NCI-H2196 (cell line): ENCODE data around the gene QPCT.

Source experiments
- DNase-seq: peaks from one replicate; lab custom pipeline; 2025; ENCODE audit not compliant: unreplicated experiment; lab: John Stamatoyannopoulos, UW

Gene QPCT

GRCh38 chr2:37324786-37325624 lies 19.4 kb upstream of the QPCT start, which contains the start of gene PRKD3:
Gene PRKD3, minus strand, starts transcription at chr2:37324833. Its CDS starts 8,309 bp downstream, at chr2:37316524.
- DNase-seq = peak; percentile 65

GRCh38 chr2:37325625-37326071 lies 18.8 kb upstream of the QPCT start:
- DNase-seq = no peak

- no peak for DNase-seq
Observed at GRCh38 chr2:37326285-37326684, 18.1 kb upstream of the QPCT start.

GRCh38 chr2:37326866-37327634 lies 17.4 kb upstream of the QPCT start:
- DNase-seq = no peak

GRCh38 chr2:37330681-37331080 lies 13.7 kb upstream of the QPCT start:
- no peak for DNase-seq

DNA sequence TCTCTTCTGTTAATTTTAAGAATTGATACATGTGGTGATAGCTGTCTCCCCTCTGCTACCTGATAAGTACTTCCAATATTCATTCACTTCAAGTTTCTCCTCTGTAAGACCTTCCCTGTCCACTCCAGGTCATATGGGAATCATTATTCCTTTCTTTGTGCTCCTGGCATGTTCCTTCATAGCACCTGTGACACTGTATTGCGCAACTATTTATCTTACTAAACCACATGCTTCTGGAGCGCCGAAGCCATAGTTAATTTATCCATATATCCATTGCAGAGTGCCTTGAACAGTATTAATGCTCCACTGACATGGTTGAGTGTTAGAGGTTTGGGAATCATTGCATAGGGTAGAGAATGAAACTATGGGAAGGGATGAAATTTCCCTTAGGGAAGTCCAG lies 11.9 kb upstream of the QPCT start:
- no peak for DNase-seq

DNA sequence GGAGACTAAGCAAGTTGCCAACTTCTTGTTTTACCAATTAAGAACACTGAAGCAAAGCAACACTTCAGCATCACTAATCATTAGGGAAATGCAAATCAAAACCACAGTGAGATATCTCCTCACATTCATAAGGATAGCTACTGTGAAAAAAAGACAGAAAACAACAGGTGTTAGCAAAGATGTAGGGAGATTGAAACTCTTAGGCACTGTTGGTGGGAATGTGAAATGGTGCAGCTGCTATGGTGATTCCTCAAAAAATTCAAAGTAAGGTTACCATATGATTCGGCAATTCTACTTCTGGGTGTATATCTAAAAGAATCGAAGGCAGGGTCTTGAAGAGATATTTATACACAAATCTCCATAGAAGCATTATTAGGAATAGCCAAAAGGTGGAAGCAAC lies 11.2 kb upstream of the QPCT start:
- no peak for DNase-seq

DNA sequence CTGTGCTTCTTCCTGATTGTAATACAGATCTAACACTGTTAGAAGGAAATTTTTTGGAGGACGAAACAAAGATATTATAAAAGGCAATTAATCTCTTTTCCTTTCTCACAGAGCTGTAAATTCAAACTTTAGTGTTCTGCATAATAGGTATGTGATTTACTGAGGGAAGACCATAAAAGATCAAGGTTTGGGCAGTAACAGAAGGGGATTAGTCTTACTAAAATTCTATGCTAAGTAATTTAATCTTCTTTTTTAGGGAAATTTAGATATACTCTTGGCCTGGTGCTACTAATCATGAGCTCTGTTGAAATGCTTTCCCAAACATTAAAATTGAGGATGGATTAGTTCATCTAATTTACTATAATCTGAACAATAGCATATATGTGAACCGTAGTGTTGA lies 8.8 kb upstream of the QPCT start:
- DNase-seq = no peak

DNA sequence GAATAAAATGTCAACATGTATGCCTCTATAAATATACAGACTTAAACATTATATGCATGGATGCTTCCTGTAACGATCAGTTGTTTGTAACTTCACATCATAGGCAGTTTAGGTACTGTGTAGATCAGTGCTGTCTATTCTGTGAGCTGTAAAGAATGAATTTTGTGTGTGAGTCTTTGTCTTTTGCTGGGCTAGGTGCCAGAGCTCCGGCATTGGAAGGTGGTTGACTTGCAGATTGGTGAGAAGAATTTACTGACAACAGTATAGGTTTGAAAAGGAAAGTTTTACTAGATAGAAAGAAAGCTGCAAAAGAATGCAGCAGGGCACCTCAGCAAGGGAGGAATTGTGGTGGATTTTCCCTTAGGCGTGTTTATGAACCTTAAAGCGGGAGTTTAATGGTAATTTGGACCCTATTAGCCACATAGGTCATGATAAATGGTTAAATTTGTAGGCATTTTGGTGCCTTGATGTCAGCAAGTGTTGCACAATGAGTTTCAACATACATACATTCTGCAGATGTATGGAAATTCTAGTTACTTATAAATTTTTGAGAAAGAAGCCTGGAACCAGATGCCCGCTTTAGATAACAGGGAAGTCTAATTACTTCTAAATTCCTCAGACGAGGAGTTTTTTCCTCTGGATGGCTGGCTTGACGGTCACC lies 6.7 kb upstream of the QPCT start:
- DNase-seq = no peak

DNA sequence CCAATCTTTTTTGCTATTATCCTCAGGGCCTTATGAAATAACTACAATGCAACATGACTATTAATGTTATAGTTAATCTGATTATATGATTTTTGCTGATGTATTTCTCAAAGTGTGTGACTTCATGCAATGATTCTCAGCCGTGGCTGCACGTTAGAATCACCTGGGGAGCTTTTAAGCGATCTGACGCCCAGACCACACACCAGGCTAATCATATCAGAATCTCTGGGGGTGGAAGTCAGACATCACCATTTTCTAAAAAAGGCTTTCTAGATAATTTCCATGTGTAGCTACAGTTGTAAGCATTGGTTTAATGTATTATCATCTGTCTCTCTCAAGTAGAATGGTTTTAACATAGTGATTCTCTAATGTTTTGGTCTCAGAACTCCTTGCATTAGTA lies 5.5 kb upstream of the QPCT start:
- no peak for DNase-seq

GRCh38 chr2:37340637-37341036 lies 3.8 kb upstream of the QPCT start:
- no peak for DNase-seq

DNA sequence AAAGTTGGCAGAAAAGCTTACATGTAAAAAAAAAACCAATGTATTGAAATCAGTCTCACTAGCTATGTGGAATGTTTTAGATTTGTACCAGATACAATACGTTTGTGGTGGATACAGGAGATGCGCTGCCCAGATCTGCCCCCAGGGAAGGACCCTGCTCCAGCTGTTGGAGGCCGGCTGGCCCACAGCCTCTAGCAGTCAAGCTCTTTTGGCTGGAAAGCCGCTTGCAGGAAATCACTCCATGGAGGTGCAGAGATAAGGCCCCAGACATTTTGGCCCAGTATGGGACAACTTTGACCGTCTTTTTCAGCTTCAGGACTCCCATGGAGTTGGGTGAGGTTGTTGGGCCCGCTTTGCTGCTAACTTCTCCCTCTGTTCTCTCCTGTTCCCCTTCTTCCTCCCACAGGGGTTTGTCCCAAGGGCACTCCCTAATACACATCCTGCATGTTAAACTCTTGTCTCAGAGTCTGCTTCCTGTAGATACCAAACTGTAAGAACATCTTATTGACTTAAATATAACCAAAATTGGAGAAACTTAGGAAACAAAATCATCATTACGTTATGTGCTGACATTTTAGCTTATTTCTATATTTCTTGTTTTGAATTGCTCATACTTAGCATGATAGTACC lies 1.7 kb upstream of the QPCT start:
- no peak for DNase-seq

- peak; percentile 18 for DNase-seq
Observed at GRCh38 chr2:37343537-37344434, 644 bp upstream of the QPCT start.

DNA sequence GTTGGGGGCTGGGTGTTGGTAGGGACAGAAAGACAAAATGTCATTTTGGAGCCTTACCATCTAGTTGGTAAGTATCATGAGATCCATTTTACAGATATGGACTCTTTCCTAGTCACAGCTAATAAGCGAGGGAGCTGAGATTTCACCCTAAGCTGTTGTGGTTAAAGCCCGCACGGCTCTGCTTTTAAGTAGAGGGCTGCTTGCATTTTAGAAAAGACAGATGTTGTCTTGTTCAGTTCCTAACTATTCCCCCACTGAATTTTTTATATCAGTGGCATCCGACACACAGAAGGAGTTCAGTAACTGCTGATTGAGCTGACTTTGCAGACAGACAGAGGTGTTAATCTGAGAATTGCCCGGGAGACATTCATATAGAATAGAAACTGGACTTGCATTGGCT lies 3.7 kb downstream of the QPCT start:
- DNase-seq = no peak

GRCh38 chr2:37349231-37349860 lies 4.9 kb downstream of the QPCT start:
- peak; percentile 93 for DNase-seq

GRCh38 chr2:37350034-37350433 lies 5.6 kb downstream of the QPCT start:
- peak; percentile 85 for DNase-seq

DNA sequence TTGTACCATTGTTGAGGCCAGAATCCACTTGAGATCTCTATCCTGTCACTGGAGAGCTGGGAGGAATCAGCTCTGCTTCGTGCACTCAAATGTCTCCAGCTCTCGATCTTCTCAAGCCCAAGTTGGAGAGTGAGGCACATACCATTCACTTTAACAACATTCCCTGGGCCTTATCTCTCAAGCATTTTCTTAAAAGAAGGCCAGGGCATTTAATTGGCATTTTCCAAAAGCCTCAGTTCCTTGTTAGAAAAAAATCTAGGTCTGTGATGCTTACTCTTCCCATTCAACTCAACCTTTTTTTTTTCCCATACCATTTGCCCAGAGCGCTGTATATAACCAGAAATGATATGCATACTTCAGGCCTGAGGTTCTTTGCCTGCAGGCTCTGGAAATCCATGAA lies 10.1 kb downstream of the QPCT start:
- DNase-seq = no peak

- DNase-seq = no peak
Observed at GRCh38 chr2:37355735-37356134, 11.3 kb downstream of the QPCT start.

- DNase-seq = no peak
Observed at GRCh38 chr2:37356299-37356698, 11.9 kb downstream of the QPCT start.

DNA sequence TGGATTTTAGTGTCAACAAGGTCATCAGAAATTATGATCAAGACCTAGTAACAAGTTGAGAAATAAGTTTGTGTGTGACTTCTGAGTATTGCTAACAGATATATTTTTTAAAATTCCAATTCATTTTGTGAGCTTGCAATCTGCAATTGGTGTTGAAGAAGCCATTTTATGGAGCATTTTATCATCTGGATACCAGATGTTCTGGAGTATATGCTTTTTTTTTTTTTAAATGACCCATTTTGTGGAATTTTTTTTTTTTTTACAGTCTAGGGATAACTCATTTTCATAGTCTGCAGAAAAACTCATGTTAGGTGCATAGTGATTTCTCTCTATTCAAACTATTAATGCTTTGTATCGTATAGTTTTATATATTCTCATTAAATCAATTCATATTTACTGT lies 12.6 kb downstream of the QPCT start:
- DNase-seq = no peak
